ENCODE results near the gene DDX51.
A peak's percentile ranks its signal among the peaks of the same experiment; 100 is the strongest.

The DDX51 gene

GRCh38 chr12:132172619-132173018 lies 28.5 kb upstream of the DDX51 start:
- H3K27ac Mint-ChIP-seq: no peak overlapping the region
- H3K4me1 Mint-ChIP-seq: peaks cover 14% of the 10 kb centered on the region
- H3K27me3 Mint-ChIP-seq: no peaks in the 10 kb centered on the region
- no peak overlapping the region for H3K4me3 Mint-ChIP-seq
- H3K36me3 Mint-ChIP-seq: no peaks in the 10 kb centered on the region
- H3K9me3 Mint-ChIP-seq: no peaks in the 10 kb centered on the region

- no peak overlapping the region for H3K4me3 Mint-ChIP-seq
- no peaks in the 10 kb centered on the region for H3K27me3 Mint-ChIP-seq
- no peak overlapping the region for H3K27ac Mint-ChIP-seq
- H3K9me3 Mint-ChIP-seq: no peaks in the 10 kb centered on the region
- peaks cover 14% of the 10 kb centered on the region for H3K4me1 Mint-ChIP-seq
- H3K36me3 Mint-ChIP-seq: no peaks in the 10 kb centered on the region
Measured at GRCh38 chr12:132171968-132172521, 27.9 kb upstream of the DDX51 start.

- Mint-ChIP-seq H3K36me3 (no peaks in the 10 kb centered on the region), H3K4me1 (peaks cover 14% of the 10 kb centered on the region), H3K9me3 (no peaks in the 10 kb centered on the region), H3K27ac (no peak overlapping the region), H3K4me3 (no peak overlapping the region), H3K27me3 (no peaks in the 10 kb centered on the region)
Measured at GRCh38 chr12:132171293-132171967, 27.3 kb upstream of the DDX51 start.

- Mint-ChIP-seq H3K4me3 (no peak overlapping the region), H3K9me3 (no peaks in the 10 kb centered on the region), H3K36me3 (no peaks in the 10 kb centered on the region), H3K27me3 (no peaks in the 10 kb centered on the region), H3K27ac (no peak overlapping the region), H3K4me1 (peaks cover 14% of the 10 kb centered on the region)
Measured at GRCh38 chr12:132170637-132171292, 26.6 kb upstream of the DDX51 start.

GRCh38 chr12:132170094-132170636 lies 26.0 kb upstream of the DDX51 start:
- Mint-ChIP-seq H3K4me3 (no peak overlapping the region), H3K4me1 (peaks cover 14% of the 10 kb centered on the region), H3K27me3 (no peaks in the 10 kb centered on the region), H3K36me3 (no peaks in the 10 kb centered on the region), H3K27ac (no peak overlapping the region), H3K9me3 (no peaks in the 10 kb centered on the region)

GRCh38 chr12:132169376-132169775 lies 25.3 kb upstream of the DDX51 start:
- H3K4me3 Mint-ChIP-seq: no peak overlapping the region
- H3K27me3 Mint-ChIP-seq: no peaks in the 10 kb centered on the region
- no peaks in the 10 kb centered on the region for H3K9me3 Mint-ChIP-seq
- no peak overlapping the region for H3K27ac Mint-ChIP-seq
- H3K4me1 Mint-ChIP-seq: peaks cover 11% of the 10 kb centered on the region
- no peaks in the 10 kb centered on the region for H3K36me3 Mint-ChIP-seq

GRCh38 chr12:132168311-132169031 lies 24.4 kb upstream of the DDX51 start:
- H3K36me3 Mint-ChIP-seq: no peaks in the 10 kb centered on the region
- no peak overlapping the region for H3K27ac Mint-ChIP-seq
- H3K27me3 Mint-ChIP-seq: no peaks in the 10 kb centered on the region
- H3K9me3 Mint-ChIP-seq: no peaks in the 10 kb centered on the region
- H3K4me3 Mint-ChIP-seq: no peak overlapping the region
- H3K4me1 Mint-ChIP-seq: peaks cover 15% of the 10 kb centered on the region

- Mint-ChIP-seq H3K27ac (no peak overlapping the region), H3K4me1 (peaks cover 13% of the 10 kb centered on the region), H3K27me3 (no peaks in the 10 kb centered on the region)
Measured at GRCh38 chr12:132167611-132168310, 23.6 kb upstream of the DDX51 start.

GRCh38 chr12:132166801-132167591 lies 22.9 kb upstream of the DDX51 start:
- no peaks in the 10 kb centered on the region for H3K27me3 Mint-ChIP-seq
- H3K9me3 Mint-ChIP-seq: no peaks in the 10 kb centered on the region
- H3K4me3 Mint-ChIP-seq: no peak overlapping the region
- no peak overlapping the region for H3K27ac Mint-ChIP-seq
- no peaks in the 10 kb centered on the region for H3K36me3 Mint-ChIP-seq
- peaks cover 13% of the 10 kb centered on the region for H3K4me1 Mint-ChIP-seq

More at GRCh38 chr12:132167611-132168310, 23.6 kb upstream of the DDX51 start:
- H3K9me3 Mint-ChIP-seq: no peaks in the 10 kb centered on the region
- no peaks in the 10 kb centered on the region for H3K36me3 Mint-ChIP-seq
- H3K4me3 Mint-ChIP-seq: no peak overlapping the region

GRCh38 chr12:132166093-132166492 lies 22.0 kb upstream of the DDX51 start:
- H3K36me3 Mint-ChIP-seq: no peaks in the 10 kb centered on the region
- H3K9me3 Mint-ChIP-seq: no peaks in the 10 kb centered on the region
- no peak overlapping the region for H3K4me3 Mint-ChIP-seq
- no peak overlapping the region for H3K27ac Mint-ChIP-seq
- no peaks in the 10 kb centered on the region for H3K27me3 Mint-ChIP-seq
- peaks cover 13% of the 10 kb centered on the region for H3K4me1 Mint-ChIP-seq

GRCh38 chr12:132165584-132165983 lies 21.5 kb upstream of the DDX51 start:
- Mint-ChIP-seq H3K27me3 (no peaks in the 10 kb centered on the region), H3K4me3 (no peak overlapping the region), H3K9me3 (no peaks in the 10 kb centered on the region), H3K36me3 (no peaks in the 10 kb centered on the region), H3K27ac (no peak overlapping the region), H3K4me1 (peaks cover 13% of the 10 kb centered on the region)

GRCh38 chr12:132164426-132164825 lies 20.3 kb upstream of the DDX51 start:
- H3K27me3 Mint-ChIP-seq: no peaks in the 10 kb centered on the region
- H3K4me1 Mint-ChIP-seq: peaks cover 13% of the 10 kb centered on the region
- no peak overlapping the region for H3K27ac Mint-ChIP-seq
- H3K9me3 Mint-ChIP-seq: no peaks in the 10 kb centered on the region
- no peaks in the 10 kb centered on the region for H3K36me3 Mint-ChIP-seq
- no peak overlapping the region for H3K4me3 Mint-ChIP-seq

GRCh38 chr12:132163911-132164288 lies 19.8 kb upstream of the DDX51 start:
- H3K36me3 Mint-ChIP-seq: no peaks in the 10 kb centered on the region
- H3K27me3 Mint-ChIP-seq: no peaks in the 10 kb centered on the region
- H3K4me3 Mint-ChIP-seq: peak overlapping the region; percentile 3
- peaks cover 13% of the 10 kb centered on the region for H3K4me1 Mint-ChIP-seq
- no peaks in the 10 kb centered on the region for H3K9me3 Mint-ChIP-seq
- no peak overlapping the region for H3K27ac Mint-ChIP-seq

- peak overlapping the region; percentile 42 for H3K4me3 Mint-ChIP-seq
- peaks cover 13% of the 10 kb centered on the region for H3K4me1 Mint-ChIP-seq
- H3K9me3 Mint-ChIP-seq: no peaks in the 10 kb centered on the region
- H3K27ac Mint-ChIP-seq: no peak overlapping the region
- H3K27me3 Mint-ChIP-seq: no peaks in the 10 kb centered on the region
- H3K36me3 Mint-ChIP-seq: no peaks in the 10 kb centered on the region
Measured at GRCh38 chr12:132163041-132163910, 19.2 kb upstream of the DDX51 start.
